Dermis blood vessel endothelial cell (primary cell): ENCODE measurements around the gene IGLL5. TPM values are rescaled to one million over a fixed set of nuclear protein-coding genes. Genes with fewer than 3 reads are reported as not detected.

Experiments used
- DNase-seq: peaks from one replicate; pipeline ENCODE4 v3.0.0; 2010
- total RNA-seq: library from RNA; depleted of rRNA; stranded (reverse); fragments of >200 nt; gene quantifications from 2 replicates; pipeline ENCODE4 v1.2.3, GENCODE V29; 2014

IGLL5 gene
- not detected in 2 replicates for total RNA-seq

GRCh38 chr22:22887621-22888503, at the start of gene IGLL5:
TSS of gene IGLL5 (plus strand) at chr22:22887816. CDS start at chr22:22888054, 238 bp downstream.
- no peak for DNase-seq

GRCh38 chr22:22838148-22838786, 49.3 kb upstream of the IGLL5 start:
- no peak for DNase-seq

- no peak for DNase-seq
These were observed 47.9 kb upstream of the IGLL5 start for GRCh38 chr22:22839570-22840314.

GRCh38 chr22:22840780-22841179, 46.8 kb upstream of the IGLL5 start:
- DNase-seq: no peak

- DNase-seq: no peak
These were observed 46.0 kb upstream of the IGLL5 start for GRCh38 chr22:22841598-22841997.

- no peak for DNase-seq
These were observed 45.5 kb upstream of the IGLL5 start for GRCh38 chr22:22842085-22842484.

GRCh38 chr22:22843848-22844247, 43.8 kb upstream of the IGLL5 start:
- DNase-seq: no peak

- DNase-seq: no peak
These were observed 40.4 kb upstream of the IGLL5 start for GRCh38 chr22:22847241-22847640.

- peak; percentile 75 for DNase-seq
These were observed 39.2 kb upstream of the IGLL5 start for GRCh38 chr22:22848364-22848866.

GRCh38 chr22:22849640-22850610, 37.7 kb upstream of the IGLL5 start:
- DNase-seq: no peak

- DNase-seq: no peak
These were observed 35.6 kb upstream of the IGLL5 start for GRCh38 chr22:22851969-22852368.

GRCh38 chr22:22853713-22854112, 33.9 kb upstream of the IGLL5 start:
- DNase-seq: no peak

GRCh38 chr22:22854466-22854865, 33.1 kb upstream of the IGLL5 start:
- DNase-seq: no peak

GRCh38 chr22:22855085-22855484, 32.5 kb upstream of the IGLL5 start:
- DNase-seq: no peak

GRCh38 chr22:22855617-22856308, 31.9 kb upstream of the IGLL5 start:
- peak; percentile 24 for DNase-seq

GRCh38 chr22:22856364-22856763, 31.3 kb upstream of the IGLL5 start:
- DNase-seq: no peak

- DNase-seq: no peak
These were observed 30.6 kb upstream of the IGLL5 start for GRCh38 chr22:22856885-22857606.

GRCh38 chr22:22857607-22858558, 29.7 kb upstream of the IGLL5 start:
- no peak for DNase-seq

GRCh38 chr22:22858559-22858937, 29.1 kb upstream of the IGLL5 start:
- DNase-seq: no peak
